ENCODE results near the gene ZP1. TPM values are rescaled to one million over a fixed set of nuclear protein-coding genes. Genes with fewer than 3 reads are reported as not detected.

The ZP1 gene
- total and polyA plus RNA-seq, 4 donors: not detected

DNA sequence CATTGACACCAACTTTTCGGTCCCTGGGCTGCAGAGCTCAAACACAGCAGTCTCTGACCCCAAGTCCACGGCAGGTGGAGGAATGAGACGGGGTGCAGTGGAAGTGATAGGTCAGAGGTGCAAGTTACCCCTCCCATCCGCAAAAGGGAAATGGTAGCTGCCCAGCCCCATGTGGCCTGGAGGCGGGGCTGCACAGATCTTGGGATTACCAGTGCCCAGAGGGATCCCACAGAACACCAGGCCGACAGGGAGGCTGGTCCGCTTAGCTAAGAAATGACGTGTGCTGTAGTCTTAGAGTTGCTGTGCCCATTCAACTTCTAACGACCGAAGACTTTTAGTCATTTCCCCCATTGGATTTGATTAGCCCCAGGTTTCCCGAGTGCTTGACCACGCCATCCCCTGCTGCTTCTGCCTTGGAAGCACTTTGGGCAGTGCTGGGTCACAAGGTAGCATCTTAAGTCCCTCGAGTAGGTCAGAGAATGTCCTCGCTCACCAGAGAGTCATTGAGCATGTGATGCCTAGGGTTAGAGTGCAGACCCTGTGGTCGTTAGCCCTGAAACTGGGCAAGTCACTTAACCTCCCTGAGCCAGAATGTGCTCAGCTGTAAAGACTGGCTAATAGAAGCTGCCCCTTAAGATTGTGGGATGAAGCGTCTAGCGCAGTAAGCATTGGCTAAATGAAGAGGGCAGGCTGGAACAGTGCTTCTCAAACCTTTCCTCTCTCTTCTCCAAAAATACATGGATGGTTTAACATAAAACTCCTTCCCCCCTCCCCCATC lies 15.8 kb upstream of the ZP1 start:
- TF ChIP-seq, protein P1, sequence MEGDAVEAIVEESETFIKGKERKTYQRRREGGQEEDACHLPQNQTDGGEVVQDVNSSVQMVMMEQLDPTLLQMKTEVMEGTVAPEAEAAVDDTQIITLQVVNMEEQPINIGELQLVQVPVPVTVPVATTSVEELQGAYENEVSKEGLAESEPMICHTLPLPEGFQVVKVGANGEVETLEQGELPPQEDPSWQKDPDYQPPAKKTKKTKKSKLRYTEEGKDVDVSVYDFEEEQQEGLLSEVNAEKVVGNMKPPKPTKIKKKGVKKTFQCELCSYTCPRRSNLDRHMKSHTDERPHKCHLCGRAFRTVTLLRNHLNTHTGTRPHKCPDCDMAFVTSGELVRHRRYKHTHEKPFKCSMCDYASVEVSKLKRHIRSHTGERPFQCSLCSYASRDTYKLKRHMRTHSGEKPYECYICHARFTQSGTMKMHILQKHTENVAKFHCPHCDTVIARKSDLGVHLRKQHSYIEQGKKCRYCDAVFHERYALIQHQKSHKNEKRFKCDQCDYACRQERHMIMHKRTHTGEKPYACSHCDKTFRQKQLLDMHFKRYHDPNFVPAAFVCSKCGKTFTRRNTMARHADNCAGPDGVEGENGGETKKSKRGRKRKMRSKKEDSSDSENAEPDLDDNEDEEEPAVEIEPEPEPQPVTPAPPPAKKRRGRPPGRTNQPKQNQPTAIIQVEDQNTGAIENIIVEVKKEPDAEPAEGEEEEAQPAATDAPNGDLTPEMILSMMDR (IDR thresholded peaks at IDR 0.05; ENCODE audit: low read depth, low read length, missing input control): no peak
- 88% methylated on average over 17 of the region's 17 CpGs for WGBS
- peaks cover 0 to 30% (median 2%) of the 10 kb centered on the region in 4 donors for H3K36me3 ChIP-seq (ENCODE audit: control insufficient read depth in 4 of 4, insufficient read depth in 3 of 4, low read depth in 1 of 4, low read length in 3 of 4)
- peak overlapping the region; percentile 33 to 66 (median 57) for H3K4me3 ChIP-seq (ENCODE audit: low read depth in 1 of 3, low read length in 3 of 3)
- H3K27me3 ChIP-seq (ENCODE audit: control insufficient read depth in 4 of 4, insufficient read depth in 4 of 4, low read length in 3 of 4): no peaks in the 10 kb centered on the region
- no peaks in the 10 kb centered on the region for H3K9me3 ChIP-seq (ENCODE audit: control insufficient read depth in 4 of 4, low read length in 3 of 4)
- no peak overlapping the region for H3K9ac ChIP-seq (ENCODE audit: low read depth in 1 of 2, low read length in 2 of 2)
- H3K4me1 ChIP-seq (ENCODE audit: control insufficient read depth in 4 of 4, insufficient read depth in 4 of 4, low read length in 3 of 4): peaks cover 0 to 13% (median 12%) of the 10 kb centered on the region in 4 donors
- peak overlapping the region; percentile 68 to 82 for H3K27ac ChIP-seq (ENCODE audit: low read depth in 1 of 2, low read length in 2 of 2)
- DNase-seq (ENCODE audit: low spot score): no peak

DNA sequence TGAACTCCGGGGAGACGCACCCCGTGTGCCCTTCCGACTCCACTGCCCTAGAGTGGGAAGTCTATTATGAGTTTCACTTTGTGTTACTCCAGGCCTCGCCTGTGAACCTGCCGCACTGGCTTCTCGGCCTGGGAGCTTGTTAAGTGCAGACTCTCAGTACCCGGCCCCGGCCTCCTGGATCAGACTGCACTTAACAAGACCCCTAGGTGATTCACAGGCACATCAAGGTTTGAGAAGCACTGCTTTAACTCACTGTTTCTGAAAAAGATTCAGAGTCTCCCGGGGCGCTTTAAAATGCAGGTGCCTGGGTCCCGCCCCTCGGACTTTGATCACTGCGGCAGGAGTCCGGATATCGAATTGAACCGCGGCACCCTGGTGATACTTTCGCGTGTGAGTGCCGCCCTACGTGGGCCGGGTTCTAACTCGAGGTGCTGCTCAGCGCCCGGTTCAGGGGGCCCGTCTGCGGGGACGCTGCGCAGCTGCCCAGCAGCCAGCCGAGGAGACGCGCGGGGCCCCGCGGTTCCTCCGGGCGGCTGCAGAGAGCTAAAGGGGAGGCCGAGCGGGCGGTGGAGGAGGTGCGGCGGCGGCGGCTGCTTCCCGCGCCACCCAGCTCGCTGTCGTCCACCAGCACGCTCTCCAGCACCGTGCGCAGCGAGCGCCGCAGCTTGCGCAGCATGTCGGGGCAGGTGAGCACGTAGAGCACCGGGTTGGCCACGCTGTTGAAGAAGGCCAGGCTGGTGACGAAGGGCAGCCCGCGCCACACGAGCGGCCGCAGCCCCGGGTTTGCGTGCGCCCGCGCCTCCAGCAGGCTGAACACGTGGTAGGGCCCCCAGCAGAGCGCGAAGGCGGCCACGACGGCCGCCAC lies 15.0 kb upstream of the ZP1 start:
- peaks cover 0 to 13% (median 12%) of the 10 kb centered on the region in 4 donors for H3K4me1 ChIP-seq (ENCODE audit: control insufficient read depth in 4 of 4, insufficient read depth in 4 of 4, low read length in 3 of 4)
- no peaks in the 10 kb centered on the region for H3K9me3 ChIP-seq (ENCODE audit: control insufficient read depth in 4 of 4, low read length in 3 of 4)
- H3K4me3 ChIP-seq (ENCODE audit: low read depth in 1 of 3, low read length in 3 of 3): peak overlapping the region; percentile 33 to 66 (median 57)
- peak overlapping the region; percentile 68 to 82 for H3K27ac ChIP-seq (ENCODE audit: low read depth in 1 of 2, low read length in 2 of 2)
- 24% methylated on average over 78 of the region's 78 CpGs for WGBS
- peak; percentile 62 for DNase-seq (ENCODE audit: low spot score)
- TF ChIP-seq GABPA (IDR thresholded peaks at IDR 0.05 in 1 of 2, conservative IDR thresholded peaks at IDR 0.05 in 1 of 2) (peak in 1 of 2 donors; percentile 41), RXRA (IDR thresholded peaks at IDR 0.05) (peak; percentile 41 to 42), SP1 (IDR thresholded peaks at IDR 0.05) (peak; percentile 89), YY1 (IDR thresholded peaks at IDR 0.05) (peak; percentile 62), HNF4A (conservative IDR thresholded peaks at IDR 0.05) (peak; percentile 95 to 97), NR2F2 (IDR thresholded peaks at IDR 0.05) (no peak), FOXA1 (IDR thresholded peaks at IDR 0.05) (no peak), HNF4G (IDR thresholded peaks at IDR 0.05) (peak; percentile 91)
- no peaks in the 10 kb centered on the region for H3K27me3 ChIP-seq (ENCODE audit: control insufficient read depth in 4 of 4, insufficient read depth in 4 of 4, low read length in 3 of 4)
- peak overlapping the region in 1 of 2 donors; percentile 58 for H3K9ac ChIP-seq (ENCODE audit: low read depth in 1 of 2, low read length in 2 of 2)
- H3K36me3 ChIP-seq (ENCODE audit: control insufficient read depth in 4 of 4, insufficient read depth in 3 of 4, low read depth in 1 of 4, low read length in 3 of 4): peaks cover 0 to 30% (median 2%) of the 10 kb centered on the region in 4 donors

DNA sequence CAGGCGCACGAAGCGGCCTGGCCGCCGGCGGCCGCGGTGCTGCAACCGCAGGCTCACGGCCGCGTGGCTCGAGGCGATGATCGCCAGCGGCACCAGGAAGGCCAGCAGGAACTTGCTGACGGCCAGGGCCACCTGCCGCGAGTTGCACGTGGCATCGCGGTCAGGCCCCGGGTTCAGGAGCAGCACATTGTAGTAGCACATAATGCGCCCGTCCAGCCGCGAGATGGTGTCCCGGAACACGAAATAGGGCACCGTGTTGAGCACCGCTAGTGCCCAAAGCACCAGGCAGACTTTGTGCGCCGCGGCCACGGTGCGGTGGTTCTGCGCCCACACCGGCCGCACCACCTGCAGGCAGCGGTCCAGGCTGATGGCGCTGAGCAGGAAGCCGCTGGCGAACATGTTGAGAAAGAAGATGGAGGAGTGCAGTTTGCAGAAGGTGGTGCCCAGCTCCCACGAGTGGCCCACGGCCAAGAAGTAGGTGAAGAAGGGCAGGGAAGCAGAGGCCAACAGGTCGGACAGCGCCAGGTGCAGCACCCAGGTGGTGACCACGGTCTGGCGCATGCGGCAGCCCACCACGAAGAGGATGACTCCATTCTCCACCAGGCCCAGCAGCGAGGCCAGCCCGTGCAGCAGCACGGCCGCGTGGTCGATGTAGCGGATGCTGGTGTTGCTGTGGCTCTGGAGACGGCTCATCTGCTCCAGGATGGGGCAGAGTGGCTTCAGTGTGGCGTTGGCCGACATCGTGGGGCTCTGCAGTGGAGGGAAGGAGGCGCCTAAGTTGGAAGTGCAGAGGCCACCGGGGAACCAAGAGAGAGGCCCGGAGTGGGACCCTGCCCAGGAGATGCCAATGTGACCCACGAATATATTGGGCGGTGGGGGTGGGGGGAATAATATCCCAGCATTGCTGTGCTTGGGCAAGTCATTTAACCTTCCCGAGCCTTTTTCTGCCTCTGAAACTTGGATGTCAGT lies 14.1 kb upstream of the ZP1 start:
- Histone ChIP-seq H3K9ac (ENCODE audit: low read depth in 1 of 2, low read length in 2 of 2) (no peak overlapping the region), H3K9me3 (ENCODE audit: control insufficient read depth in 4 of 4, low read length in 3 of 4) (no peaks in the 10 kb centered on the region), H3K27ac (ENCODE audit: low read depth in 1 of 2, low read length in 2 of 2) (no peak overlapping the region), H3K36me3 (ENCODE audit: control insufficient read depth in 4 of 4, insufficient read depth in 3 of 4, low read depth in 1 of 4, low read length in 3 of 4) (peaks cover 0 to 22% (median 2%) of the 10 kb centered on the region in 4 donors), H3K4me3 (ENCODE audit: low read depth in 1 of 3, low read length in 3 of 3) (peak overlapping the region in 2 of 3 donors; percentile 57 to 66), H3K4me1 (ENCODE audit: control insufficient read depth in 4 of 4, insufficient read depth in 4 of 4, low read length in 3 of 4) (peaks cover 0 to 13% (median 12%) of the 10 kb centered on the region in 4 donors), H3K27me3 (ENCODE audit: control insufficient read depth in 4 of 4, insufficient read depth in 4 of 4, low read length in 3 of 4) (no peaks in the 10 kb centered on the region)
- WGBS: 89% methylated on average over 68 of the region's 68 CpGs
- no peak for DNase-seq (ENCODE audit: low spot score)
- TF ChIP-seq HNF4A (conservative IDR thresholded peaks at IDR 0.05) (no peak), RXRA (IDR thresholded peaks at IDR 0.05) (no peak), FOXA2 (IDR thresholded peaks at IDR 0.05) (no peak), EGR1 (IDR thresholded peaks at IDR 0.05; ENCODE audit: low read depth in 2 of 2) (no peak), HNF4G (IDR thresholded peaks at IDR 0.05) (no peak), SP1 (IDR thresholded peaks at IDR 0.05) (no peak), RAD21 (IDR thresholded peaks at IDR 0.05) (no peak), YY1 (IDR thresholded peaks at IDR 0.05) (no peak), FOXA1 (IDR thresholded peaks at IDR 0.05) (no peak)
- TF ChIP-seq, protein P2, sequence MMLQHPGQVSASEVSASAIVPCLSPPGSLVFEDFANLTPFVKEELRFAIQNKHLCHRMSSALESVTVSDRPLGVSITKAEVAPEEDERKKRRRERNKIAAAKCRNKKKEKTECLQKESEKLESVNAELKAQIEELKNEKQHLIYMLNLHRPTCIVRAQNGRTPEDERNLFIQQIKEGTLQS (IDR thresholded peaks at IDR 0.05): no peak
- TF ChIP-seq, protein P1 (IDR thresholded peaks at IDR 0.05; ENCODE audit: low read depth, low read length, missing input control): no peak
- TF ChIP-seq, protein P3, sequence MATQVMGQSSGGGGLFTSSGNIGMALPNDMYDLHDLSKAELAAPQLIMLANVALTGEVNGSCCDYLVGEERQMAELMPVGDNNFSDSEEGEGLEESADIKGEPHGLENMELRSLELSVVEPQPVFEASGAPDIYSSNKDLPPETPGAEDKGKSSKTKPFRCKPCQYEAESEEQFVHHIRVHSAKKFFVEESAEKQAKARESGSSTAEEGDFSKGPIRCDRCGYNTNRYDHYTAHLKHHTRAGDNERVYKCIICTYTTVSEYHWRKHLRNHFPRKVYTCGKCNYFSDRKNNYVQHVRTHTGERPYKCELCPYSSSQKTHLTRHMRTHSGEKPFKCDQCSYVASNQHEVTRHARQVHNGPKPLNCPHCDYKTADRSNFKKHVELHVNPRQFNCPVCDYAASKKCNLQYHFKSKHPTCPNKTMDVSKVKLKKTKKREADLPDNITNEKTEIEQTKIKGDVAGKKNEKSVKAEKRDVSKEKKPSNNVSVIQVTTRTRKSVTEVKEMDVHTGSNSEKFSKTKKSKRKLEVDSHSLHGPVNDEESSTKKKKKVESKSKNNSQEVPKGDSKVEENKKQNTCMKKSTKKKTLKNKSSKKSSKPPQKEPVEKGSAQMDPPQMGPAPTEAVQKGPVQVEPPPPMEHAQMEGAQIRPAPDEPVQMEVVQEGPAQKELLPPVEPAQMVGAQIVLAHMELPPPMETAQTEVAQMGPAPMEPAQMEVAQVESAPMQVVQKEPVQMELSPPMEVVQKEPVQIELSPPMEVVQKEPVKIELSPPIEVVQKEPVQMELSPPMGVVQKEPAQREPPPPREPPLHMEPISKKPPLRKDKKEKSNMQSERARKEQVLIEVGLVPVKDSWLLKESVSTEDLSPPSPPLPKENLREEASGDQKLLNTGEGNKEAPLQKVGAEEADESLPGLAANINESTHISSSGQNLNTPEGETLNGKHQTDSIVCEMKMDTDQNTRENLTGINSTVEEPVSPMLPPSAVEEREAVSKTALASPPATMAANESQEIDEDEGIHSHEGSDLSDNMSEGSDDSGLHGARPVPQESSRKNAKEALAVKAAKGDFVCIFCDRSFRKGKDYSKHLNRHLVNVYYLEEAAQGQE (IDR thresholded peaks at IDR 0.05): no peak

Measured in liver (tissue), 9 donors.